HG02798 (cell line): ENCODE data around the gene RELA.
"Not testable (repeated sequence)": the region's sequence is repeated elsewhere in the genome, so short reads cannot be mapped to it uniquely, and the experiment has no call there.

Experiments
- ATAC-seq: cut with Tn5 transposase; IDR thresholded peaks from one replicate; pipeline ENCODE4 v1.9.1; 2021; ENCODE audit warnings: mild to moderate bottlenecking; ENCODE audit not compliant: unreplicated experiment, poor library complexity

RELA gene

GRCh38 chr11:65662799-65663638, at the start of gene RELA:
RELA (minus strand) TSS chr11:65662916; CDS start chr11:65662832, 84 bp downstream.
- ATAC-seq, result peak; percentile 91

DNA sequence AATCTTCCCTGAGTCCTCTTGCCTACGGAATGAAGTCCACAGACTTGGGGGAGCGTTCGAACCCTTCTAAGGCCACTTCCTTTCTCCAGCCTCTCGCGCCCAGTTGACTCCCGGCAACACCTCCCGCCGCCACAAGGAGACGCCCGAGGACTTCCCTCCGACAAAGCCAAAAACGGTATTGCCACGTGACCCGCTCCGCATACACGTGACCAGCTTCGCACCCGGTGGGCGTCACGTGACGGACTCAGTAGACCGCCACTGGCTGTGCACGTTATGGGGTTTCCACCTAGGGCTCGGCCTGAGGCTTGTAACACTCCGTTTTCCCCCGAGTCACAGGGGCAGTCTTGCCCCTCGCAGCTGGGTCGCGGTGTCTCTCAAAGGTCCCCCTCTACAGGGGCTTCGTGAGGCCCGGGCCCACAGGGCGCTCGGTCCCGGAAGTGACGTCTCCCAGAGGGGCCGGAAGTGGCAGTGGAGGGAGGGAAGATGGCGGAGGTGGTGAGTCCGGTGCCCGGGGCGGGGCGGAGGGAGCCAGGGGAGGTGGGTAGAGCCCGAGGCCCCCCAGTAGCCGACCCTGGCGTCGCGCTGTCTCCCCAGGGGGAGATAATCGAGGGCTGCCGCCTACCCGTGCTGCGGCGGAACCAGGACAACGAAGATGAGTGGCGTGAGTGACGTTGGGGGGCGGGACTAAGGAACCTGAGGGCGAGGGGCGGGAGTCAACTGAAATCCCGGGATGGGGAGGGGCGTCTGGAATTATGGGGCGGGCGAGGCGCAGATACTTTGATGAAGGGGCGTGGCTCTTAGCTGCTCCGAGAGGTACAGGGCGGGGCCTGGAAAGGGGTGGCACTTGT, 49.3 kb upstream of the RELA start, which contains the start of gene KAT5:
TSS of gene KAT5 (plus strand) at position 468 of the 848 bp plus-strand sequence. CDS start at position 484, 16 bp downstream.
- peak; percentile 92 for ATAC-seq

- no peak for ATAC-seq
Measured at GRCh38 chr11:65710421-65710820, 47.7 kb upstream of the RELA start.

- no peak for ATAC-seq
Measured at GRCh38 chr11:65709661-65710060, 46.9 kb upstream of the RELA start.

DNA sequence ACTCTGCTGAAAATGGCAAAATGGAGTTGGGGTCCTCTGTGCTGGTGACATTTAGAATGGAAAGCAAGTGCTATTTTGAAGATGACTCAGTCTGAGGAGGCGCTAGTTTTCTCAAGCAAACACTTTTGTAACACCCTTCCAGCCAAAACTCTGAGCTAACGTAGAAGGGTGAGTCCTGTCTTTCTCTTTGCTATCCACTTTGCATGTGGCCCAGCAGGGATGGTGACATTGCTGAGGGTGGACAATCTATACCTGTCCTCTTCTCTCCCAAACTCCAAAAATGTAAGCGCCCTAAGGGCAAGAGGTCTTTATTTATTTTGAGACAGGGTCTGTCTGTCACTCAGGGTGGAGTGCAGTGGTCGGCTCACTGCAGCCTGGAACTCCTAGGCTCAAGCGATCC, 45.7 kb upstream of the RELA start:
- no peak for ATAC-seq

DNA sequence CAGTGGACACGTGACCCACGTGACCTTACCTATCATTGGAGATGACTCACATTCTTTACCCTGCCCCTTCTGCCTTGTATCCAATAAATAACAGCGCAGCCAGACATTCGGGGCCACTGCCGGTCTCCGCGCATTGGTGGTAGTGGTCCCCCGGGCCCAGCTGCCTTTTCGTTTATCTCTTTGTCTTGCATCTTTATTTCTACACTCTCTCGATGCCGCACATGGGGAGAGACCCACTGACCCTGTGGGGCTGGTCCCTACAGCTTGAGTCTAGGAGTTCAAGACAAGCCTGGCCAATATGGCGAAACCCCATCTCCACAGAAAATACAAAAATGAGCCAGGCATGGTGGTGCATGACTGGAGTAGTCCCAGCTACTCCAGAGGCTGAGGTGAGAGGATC, 44.3 kb upstream of the RELA start:
- not testable (repeated sequence) for ATAC-seq

DNA sequence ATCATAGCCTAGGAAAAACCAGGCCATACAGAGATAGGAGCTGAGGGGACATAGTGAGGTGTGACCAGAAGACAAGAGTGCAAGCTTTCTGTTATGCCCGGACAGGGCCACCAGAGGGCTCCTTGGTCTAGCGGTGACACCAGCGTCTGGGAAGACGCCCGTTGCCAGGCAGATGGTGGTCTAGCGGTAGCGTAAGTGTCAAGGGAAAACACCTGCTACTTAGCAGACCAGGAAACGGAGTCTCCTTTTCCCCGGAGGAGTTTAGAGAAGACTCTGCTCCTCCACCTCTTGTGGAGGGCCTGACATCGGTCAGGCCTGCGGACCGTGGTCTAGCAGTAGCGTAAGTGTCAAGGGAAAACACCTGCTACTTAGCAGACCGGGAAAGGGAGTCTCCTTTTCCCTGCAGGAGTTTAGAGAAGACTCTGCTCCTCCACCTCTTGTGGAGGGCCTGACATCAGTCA, 43.6 kb upstream of the RELA start:
- not testable (repeated sequence) for ATAC-seq

DNA sequence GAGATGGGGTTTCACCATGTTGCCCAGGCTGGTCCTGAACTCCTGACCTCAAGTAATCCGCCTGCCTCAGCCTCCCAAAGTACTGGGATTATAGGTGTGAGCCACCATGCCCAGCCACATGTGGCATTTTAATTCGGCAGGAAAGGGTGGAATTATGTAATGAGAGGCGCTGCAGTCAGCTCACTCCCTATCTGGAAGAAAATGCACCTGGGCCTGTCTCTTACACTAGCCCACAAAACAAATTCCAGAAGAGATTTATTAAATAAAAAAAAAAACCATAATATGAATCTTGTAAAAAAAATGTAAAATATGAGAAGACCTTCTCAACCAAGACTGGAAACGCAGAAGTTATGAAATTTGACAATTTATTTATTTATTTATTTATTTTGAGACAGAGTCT, 41.1 kb upstream of the RELA start:
- no peak for ATAC-seq

DNA sequence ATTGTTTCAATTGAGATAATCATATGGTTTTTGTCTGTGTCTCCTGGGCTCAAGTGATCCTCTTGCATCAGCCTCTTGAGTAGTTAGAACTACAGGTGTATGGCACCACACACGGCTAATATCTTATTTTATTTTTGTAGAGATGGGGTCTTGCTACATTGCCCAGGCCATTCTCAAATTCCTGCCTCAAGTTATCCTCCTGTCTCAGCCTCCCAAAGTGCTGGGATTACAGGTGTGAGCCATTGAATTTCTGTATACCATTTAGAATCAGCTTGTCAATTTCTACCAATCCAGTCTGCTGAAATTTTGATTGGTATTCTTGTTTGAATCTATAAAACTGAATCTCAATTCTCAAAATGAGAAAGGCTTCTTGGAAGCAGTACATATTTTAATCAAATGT, 39.0 kb upstream of the RELA start:
- ATAC-seq, result no peak

DNA sequence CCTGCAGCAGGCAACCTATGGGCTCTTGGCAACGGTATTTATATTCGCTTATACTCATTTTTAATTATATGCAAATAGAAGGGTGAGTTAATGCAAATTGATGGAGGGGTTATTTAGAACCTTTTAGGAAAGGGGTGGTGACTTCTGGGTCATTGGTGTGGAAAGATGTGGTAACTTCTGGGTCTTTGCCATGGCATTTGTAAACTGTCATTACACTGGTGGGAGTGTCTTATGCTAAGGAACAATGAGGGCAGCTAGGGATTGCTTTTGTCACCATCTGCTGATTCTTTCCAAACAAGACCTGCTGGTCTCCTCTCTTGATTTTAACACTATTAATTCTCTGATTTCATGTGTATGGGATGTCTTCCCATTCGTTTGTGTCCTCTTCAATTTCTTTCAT, 37.7 kb upstream of the RELA start:
- ATAC-seq, result no peak

DNA sequence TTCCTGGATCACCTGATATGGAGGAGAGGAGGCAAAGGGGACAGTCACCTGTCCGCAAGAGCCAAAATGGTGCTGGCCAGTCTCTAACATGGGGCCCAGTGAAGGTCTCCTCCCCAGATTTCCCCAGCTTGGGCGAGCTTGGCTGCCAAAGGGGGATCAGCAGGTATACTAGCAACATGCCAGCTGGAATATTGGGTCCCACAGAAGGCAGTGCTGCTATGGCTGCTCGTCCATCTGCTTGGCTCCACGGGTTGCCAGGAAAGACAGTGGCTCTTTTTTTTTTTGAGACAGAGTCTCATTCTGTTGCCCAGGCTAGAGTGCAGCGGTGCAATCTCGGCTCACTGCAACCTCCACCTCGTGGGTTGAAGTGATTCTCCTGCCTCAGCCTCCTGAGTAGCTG, 36.6 kb upstream of the RELA start:
- ATAC-seq, result no peak

GRCh38 chr11:65698205-65698604, 35.5 kb upstream of the RELA start:
- no peak for ATAC-seq

DNA sequence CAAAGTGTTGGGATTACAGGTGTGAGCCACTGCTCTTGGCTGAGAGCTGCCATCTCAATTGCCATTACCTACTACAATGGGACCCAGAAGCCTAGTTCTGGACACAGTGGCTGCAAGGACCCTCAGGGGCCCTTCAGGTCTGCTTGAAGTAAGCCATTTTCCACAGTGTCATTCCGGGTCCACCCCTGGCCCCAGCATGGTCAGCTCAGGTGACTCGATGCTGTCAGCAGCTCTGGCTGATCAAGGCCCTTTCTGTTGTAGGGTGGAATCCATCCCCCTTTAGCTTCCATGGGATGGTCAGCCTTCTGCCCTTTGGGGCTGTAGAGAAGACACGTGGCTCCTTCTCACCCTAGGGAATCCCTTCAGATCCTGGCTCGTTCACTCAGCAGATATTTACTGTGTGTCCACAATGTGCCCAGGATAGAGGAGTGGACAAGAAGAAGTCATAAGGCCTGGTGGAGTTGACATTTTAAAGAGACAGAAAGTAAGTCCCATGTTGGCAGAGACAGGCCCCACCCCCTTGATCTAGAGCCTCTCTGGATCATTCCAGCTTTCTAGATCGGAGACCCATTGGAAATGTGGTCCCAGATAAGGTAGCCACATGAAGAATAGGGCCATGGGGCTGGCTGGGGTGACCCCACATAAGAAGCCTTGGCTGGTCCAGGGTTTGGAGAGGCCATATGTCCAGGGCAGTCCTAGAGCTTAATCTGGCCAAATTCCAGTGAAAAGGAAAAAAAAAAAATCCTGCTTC, 34.3 kb upstream of the RELA start:
- ATAC-seq, result no peak

GRCh38 chr11:65695459-65696241, 32.9 kb upstream of the RELA start:
- no peak for ATAC-seq

- no peak for ATAC-seq
Measured at GRCh38 chr11:65692367-65692766, 29.7 kb upstream of the RELA start.

GRCh38 chr11:65691847-65692246, 29.1 kb upstream of the RELA start:
- ATAC-seq, result not testable (repeated sequence)

GRCh38 chr11:65685981-65686380, 23.3 kb upstream of the RELA start:
- ATAC-seq, result no peak

DNA sequence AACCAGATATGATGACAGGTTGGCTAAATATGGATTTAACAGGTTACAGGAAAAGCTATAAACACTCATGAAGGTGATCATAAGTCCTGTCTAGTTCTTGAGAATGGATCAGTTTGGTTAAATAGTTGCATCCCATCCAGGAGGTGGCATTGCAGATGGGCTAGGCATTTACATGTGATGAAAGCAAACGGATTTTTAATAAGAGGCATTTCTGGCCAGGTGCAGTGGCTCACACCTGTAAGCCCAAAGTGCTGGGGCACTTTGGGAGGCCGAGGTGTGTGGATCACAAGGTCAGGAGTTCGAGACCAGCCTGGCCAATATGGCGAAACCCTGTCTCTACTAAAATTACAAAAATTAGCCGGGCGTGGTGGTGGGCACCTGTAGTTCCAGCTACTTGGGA, 20.8 kb upstream of the RELA start:
- ATAC-seq, result not testable (repeated sequence)

- ATAC-seq, result no peak
Measured at GRCh38 chr11:65680192-65680743, 17.6 kb upstream of the RELA start.
